ENCODE data around the gene ZBTB42.

GRCh38 chr14:104813286-104813685, 12.4 kb downstream of the ZBTB42 start:
- no peak for TF ChIP-seq CTCF (conservative IDR thresholded peaks at IDR 0.05 in 1 of 2, IDR thresholded peaks at IDR 0.05 in 1 of 2; ENCODE audit: extremely low read depth in 1 of 2, insufficient read depth in 1 of 2, low read depth in 1 of 2, low read length in 2 of 2)
- no peak for TF ChIP-seq EZH2 (IDR thresholded peaks at IDR 0.05; ENCODE audit: borderline replicate concordance, low read length)
